Fibroblast of pulmonary artery (primary cell): ENCODE measurements around the gene INO80B.

Experiments used
- DNase-seq: peaks from one replicate; pipeline ENCODE4 v3.0.0-alpha.2; 2010; ENCODE audit warnings: low read depth
- H3K4me3 ChIP-seq: replicated peaks from 2 replicates; pipeline ENCODE4 v1.5.1; 2011; ENCODE audit warnings: low read depth, mild to moderate bottlenecking, control low read depth, low read length, moderate library complexity
- CTCF ChIP-seq: IDR thresholded peaks from 2 replicates; pipeline ENCODE4 v1.5.1; 2011; ENCODE audit warnings: mild to moderate bottlenecking, control low read depth, low read length, inconsistent platforms; ENCODE audit errors: missing control alignments

Gene INO80B

GRCh38 chr2:74498500-74499266, 43.8 kb downstream of the INO80B start:
- DNase-seq = peak; percentile 23
- H3K4me3 ChIP-seq = peak overlapping the region; percentile 40
- TF ChIP-seq CTCF = no peak

- H3K4me3 ChIP-seq = peak within 1 kb of the TSS; percentile 40
- TF ChIP-seq CTCF = no peak
- peak; percentile 20 for DNase-seq
These were observed 44.5 kb downstream of the INO80B start, which contains the start of gene LBX2 for GRCh38 chr2:74499267-74499939. Gene LBX2 (minus strand): TSS chr2:74499603. CDS start chr2:74499537, 66 bp downstream.

DNA sequence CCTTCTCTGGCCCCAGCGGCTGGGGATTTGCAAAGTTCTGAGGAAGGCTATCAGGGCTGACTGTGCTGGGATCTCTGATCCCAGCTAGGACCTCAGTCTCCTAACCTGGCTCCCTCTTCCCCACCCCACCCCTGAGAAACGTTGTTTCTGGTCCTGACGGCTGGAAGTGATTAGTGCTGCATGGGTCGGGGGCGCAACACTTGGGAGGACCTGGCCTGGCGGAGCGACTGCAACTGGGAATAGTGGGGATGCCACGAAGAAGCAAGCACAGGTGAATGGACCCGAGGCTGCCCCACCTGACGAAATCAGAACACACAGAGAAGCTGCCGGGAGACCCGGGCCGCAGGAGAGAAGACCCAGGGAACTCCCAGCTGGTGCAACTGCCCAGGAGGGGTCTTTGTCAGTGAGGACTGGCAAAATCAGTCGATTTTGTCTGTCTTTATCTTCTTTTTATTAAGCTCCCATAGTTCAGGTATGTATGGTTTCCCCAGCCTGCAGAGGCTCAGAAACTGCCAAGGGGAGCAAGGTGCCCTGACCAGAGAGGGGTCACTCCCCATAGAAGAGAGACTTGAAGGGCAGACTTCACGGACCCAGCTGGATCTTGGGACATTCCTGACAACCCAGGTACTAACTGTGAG, 45.2 kb downstream of the INO80B start:
- TF ChIP-seq CTCF = no peak
- H3K4me3 ChIP-seq = no peak overlapping the region
- DNase-seq = no peak

GRCh38 chr2:74500578-74500946, 45.7 kb downstream of the INO80B start:
- DNase-seq = no peak
- H3K4me3 ChIP-seq = no peak overlapping the region
- TF ChIP-seq CTCF = no peak

DNA sequence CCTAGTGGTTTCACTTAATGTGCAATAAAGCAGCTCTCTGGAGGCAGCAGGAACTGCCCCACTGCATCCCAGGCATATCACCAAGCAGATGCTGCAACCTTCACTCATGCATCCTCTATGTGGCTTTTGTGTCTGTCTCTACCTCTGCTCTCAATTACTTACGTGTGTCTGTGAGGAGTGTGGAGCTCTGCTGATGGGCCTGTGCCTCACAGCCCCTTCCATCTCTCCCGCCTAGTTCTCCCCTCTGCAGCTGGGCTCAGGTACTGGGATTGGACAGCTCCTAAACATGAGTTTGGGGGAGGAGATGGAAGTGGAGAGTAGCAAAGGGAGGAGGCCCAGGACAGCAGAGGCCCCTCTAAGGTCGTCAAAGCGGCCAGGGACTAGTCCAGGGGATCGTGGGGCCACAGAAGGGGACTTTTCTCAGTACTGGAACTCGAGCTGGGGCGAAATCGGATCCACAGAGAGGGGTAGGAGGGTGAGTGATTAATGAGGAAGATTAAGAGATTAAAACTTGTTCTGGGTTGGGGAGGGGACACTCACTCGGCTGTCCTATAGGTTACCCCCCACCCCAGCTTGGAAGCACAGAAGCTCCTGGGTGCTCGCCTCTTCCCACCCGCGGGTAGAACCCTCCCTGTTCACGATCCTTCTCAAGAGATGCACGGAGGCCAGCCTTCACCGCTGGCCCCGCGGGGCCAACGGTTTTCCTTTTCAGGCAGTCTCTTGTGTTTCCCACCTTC, 46.6 kb downstream of the INO80B start:
- peak overlapping the region; percentile 62 for H3K4me3 ChIP-seq
- no peak for DNase-seq
- no peak for TF ChIP-seq CTCF

DNA sequence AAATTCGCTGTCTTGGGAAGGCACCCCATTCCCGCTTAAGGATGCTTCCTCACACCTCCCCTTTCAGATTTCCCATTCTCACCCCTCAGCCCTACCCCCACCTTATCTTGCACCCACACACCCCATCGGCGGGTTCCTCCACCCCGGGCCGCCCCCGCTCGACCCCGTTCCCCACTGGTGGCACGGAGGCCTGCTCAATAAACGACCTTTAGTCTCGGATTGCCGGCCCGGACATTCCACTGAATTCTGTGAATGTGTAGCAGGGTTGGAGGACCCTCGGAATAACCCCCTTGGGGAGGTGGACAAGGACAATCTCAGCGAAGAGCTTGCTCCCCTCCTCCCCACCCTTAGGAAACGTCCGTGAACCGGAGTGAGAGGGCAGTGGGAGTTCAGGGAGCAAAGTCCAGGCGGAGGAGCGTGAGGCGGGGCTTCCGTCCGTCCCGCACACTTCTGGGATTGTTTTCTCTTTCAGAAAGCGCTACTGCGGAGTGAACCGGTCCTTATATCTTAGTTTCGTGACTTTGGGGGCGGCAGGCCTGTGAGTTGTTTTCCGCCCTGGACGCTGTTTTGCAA, 47.3 kb downstream of the INO80B start:
- DNase-seq = no peak
- peak overlapping the region; percentile 62 for H3K4me3 ChIP-seq
- TF ChIP-seq CTCF = no peak
